HG02938 (cell line): ENCODE data around the gene AFF2.

Source experiments
- ATAC-seq: cut with Tn5 transposase; IDR thresholded peaks from one replicate; pipeline ENCODE4 v1.9.1; 2021; ENCODE audit warnings: mild to moderate bottlenecking, moderate library complexity; ENCODE audit not compliant: unreplicated experiment

Gene AFF2

DNA sequence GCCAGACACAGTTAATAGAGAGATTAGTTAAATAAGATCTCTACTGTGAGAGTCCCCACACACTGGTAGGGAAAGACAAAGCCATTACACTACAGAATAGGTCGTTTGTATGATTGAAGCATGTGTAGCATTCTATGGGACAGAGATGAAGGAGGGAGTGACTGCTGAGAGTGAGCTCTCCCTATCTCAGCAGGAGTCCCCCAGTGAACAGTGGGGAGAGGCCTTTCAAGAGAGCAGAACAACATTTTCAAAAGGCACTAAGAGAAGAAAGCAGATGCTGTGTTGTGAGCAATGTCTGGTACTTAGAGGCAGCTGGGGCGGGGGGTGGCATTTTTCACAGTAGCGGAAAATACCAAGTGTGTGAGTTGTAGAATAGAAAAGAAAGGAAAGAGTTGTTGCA, 413.6 kb downstream of the AFF2 start:
- no peak for ATAC-seq

GRCh38 chrX:148914783-148915182, 414.4 kb downstream of the AFF2 start:
- ATAC-seq, result no peak

- ATAC-seq, result no peak
Observed at GRCh38 chrX:148915474-148915873, 415.1 kb downstream of the AFF2 start.

DNA sequence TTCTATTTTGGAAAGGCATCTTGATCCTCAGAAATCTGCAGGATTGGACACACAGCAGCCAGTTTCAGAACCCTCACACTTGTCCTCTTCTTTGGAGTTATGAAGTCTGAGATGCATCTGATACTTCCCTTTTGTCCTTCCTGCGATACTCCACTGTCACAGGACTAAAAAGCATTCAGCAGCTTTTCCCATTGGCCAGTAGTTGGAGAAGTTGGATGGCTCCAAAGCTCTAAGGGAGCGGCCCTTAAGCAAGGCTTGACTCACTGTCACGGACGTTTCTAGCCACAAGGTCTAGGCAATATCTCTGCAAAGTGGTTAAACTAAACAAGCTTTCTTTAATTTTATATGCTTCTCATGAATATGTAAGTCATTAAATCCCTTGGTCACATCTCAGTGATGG, 417.0 kb downstream of the AFF2 start:
- no peak for ATAC-seq

GRCh38 chrX:148923631-148924030, 423.2 kb downstream of the AFF2 start:
- ATAC-seq, result no peak

- no peak for ATAC-seq
Observed at GRCh38 chrX:148926371-148926770, 426.0 kb downstream of the AFF2 start.

- ATAC-seq, result no peak
Observed at GRCh38 chrX:148928811-148929210, 428.4 kb downstream of the AFF2 start.

GRCh38 chrX:148929686-148930085, 429.3 kb downstream of the AFF2 start:
- ATAC-seq, result no peak

DNA sequence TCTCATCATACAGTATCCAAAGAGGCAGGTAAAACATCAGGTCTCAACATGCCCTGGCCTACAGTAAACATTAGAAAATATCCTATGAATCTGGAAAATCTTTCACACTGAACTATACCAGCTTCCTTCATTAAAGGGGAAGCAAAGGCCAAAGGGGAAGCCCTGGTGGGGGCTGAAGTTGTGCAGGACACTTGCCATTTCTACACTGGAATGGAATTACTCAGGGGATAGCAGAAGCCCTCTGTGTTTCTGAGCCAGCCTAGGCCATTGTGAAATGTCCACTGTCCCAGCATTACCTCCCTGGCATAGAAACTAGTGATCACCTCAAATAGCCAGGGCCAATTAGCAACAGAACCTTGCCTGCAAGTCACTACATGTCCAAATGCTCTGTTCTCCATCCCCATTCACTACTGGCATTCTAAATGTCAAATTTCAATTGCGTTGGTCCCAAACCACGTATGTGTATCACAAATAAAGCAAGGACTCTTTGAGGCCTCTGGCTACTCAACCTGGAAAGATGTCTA, 429.9 kb downstream of the AFF2 start:
- ATAC-seq, result no peak

- no peak for ATAC-seq
Observed at GRCh38 chrX:148933881-148934280, 433.5 kb downstream of the AFF2 start.

- ATAC-seq, result no peak
Observed at GRCh38 chrX:148938348-148938747, 437.9 kb downstream of the AFF2 start.

GRCh38 chrX:148940411-148940996, 440.1 kb downstream of the AFF2 start:
- no peak for ATAC-seq

DNA sequence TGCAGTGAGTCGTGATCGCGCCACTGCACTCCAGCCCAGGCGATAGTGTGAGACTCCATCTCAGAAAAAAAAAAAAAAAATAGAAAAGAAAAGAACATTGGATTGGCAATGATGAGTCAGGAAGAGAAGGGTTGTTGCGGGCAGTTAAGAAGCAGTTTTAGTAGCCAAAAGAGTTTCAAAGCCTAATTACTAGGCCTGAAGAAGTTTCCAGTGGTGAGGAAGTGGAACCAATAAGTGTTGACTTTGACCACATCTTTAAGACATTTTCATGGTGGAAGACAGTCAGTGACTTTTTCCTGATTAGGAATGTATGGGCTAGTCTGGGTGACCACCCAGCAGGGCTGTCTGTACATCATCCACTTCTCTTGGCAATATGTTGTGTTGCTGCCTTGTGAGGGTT, 442.3 kb downstream of the AFF2 start:
- ATAC-seq, result no peak

- ATAC-seq, result no peak
Observed at GRCh38 chrX:148947399-148947975, 447.1 kb downstream of the AFF2 start.

GRCh38 chrX:148956352-148956751, 455.9 kb downstream of the AFF2 start:
- no peak for ATAC-seq

- no peak for ATAC-seq
Observed at GRCh38 chrX:148958901-148959300, 458.5 kb downstream of the AFF2 start.

- no peak for ATAC-seq
Observed at GRCh38 chrX:148960060-148960459, 459.6 kb downstream of the AFF2 start.

DNA sequence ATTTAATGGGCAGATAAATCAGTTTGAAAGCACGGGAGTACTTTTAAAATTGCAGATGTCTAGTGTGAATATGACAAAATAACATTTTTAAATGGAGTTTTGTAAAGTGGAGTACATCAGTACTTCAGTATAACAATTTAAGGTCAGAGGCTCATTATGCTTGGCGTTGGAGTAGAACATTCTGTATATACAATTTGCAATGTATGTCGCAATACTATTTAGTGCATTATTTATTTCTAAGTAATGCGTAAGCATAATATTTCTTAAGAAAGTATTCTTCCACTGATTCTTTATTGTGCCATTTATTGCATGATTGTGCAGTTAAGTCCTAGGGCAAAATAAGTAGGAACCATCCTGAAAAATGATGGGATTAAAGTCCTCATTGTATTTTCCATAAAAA, 461.6 kb downstream of the AFF2 start:
- no peak for ATAC-seq

DNA sequence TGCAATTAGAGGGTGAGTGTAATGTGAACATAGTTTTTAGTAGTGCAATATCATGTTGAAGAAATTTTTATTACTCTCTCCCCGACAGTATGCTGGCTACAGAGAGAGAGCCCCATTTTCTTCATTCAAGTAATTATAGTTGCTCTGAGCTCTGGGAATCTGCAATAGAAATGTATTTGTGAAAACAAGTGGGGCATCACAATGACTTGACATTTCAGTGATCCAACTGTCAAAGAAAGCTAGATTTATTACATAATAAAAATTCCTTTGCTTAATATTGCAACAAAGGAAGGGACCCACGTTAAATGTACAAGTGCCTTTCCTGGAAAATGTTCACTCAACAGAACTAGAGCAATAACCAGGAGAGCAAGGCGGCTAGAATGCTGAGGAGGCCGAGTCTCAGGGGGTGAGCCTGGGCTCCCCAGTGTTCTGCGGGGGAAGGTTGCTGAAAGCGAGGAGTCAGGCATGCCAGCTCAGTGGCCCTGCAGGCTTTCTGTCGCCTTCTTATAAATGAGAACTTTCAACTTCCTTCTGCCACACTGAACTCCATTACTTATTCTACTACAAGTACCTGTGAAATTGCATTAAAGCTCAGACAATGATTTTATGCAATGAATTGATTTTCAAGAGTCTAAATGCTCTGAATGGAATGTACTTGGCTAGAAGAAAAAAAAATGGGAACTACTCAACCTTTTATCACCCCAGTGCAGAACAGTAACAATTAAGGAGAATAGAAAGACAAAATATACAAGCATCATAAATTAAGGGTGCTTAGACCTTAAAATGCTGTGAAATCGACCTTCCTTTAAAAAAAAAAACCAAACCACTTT, 476.4 kb downstream of the AFF2 start:
- ATAC-seq, result no peak

DNA sequence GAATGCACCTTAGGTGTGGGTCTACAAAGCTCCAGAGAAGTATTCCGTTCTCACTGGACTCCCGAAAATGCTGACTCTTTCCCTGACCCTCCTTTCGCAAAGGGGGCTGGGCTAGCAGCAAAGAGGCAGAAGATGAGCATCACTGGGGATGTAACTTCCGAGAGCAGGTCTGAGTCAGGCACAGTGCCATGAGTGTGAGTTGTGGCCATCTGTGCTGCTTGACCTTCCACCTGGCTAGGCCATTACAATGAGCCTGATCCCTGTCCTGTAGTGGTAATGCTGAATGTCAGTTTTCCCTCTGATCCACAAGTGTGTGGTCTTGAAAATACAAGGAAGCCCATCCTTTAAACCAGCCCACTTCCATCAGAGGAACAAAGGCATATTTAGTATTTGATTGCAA, 479.4 kb downstream of the AFF2 start:
- no peak for ATAC-seq

DNA sequence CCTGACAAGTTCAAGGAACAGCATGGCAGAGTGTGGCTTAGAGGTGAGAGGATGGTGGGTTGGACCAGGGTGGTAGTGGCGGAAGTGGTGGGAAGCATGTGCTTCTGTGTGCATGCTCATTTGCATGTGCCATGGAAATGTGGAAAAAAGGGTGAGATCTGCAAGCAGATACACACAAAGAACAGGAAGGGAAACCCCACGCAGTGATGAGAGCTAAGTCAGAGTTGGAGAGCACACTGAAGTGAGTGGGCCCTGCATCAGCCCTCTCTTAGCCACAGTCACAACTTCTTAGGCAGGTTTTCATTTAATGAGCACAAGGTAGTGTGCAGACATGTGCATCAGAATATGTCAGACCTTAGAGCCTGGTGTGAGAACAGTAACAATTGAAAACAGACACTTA, 483.8 kb downstream of the AFF2 start:
- no peak for ATAC-seq

GRCh38 chrX:148991502-148991901, 491.1 kb downstream of the AFF2 start:
- ATAC-seq, result no peak
